ENCODE results near the gene GMPS. TPM values are rescaled to one million over a fixed set of nuclear protein-coding genes. Genes with fewer than 3 reads are reported as not detected.

Gene GMPS
- total RNA-seq, 1 experiment from 2014 or later, result 119 TPM

DNA sequence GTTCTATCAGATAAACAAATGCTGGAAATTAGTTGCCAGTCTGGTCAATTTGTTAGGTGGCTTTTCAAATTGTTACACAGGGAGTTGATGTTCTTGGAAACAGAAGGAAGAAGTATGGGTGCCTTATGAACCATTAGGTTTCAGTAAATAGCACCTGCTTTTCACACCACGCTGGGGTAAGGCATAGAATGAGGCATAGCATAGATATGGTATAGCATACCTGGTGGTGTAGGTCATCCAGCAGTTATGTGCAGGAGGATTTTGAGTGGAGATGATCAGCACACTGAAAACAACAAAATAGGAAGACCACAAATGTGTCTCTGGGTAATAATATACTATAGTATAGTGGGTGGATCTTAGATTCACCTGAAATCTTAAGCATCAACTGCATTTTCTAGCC, 121.4 kb downstream of the GMPS start:
- H3K79me2 ChIP-seq (ENCODE audit: insufficient read depth, low read length), result no peaks in the 10 kb centered on the region
- BruUV-seq (replicated peaks), result no TSS peak
- ChIA-PET CTCF (no interaction called here), POLR2A (no interaction called here), RAD21 (ENCODE audit: low non-redundant PET in 1 of 2, low total read pairs in 2 of 2, uncharacterized antibody in 2 of 2, unreplicated experiment in 2 of 2) (no interaction called here)
- DNase-seq (ENCODE audit: low read depth, low spot score), result no peak
- H3K9me3 ChIP-seq (ENCODE audit: control insufficient read depth in 1 of 2, insufficient read depth in 1 of 2, low read depth in 1 of 2, low read length in 2 of 2), result no peaks in the 10 kb centered on the region
- no peak overlapping the region for H3K9ac ChIP-seq (ENCODE audit: low read length)
- H3K4me1 ChIP-seq (ENCODE audit: control insufficient read depth in 1 of 2, insufficient read depth in 2 of 2, low read length in 2 of 2), result peaks cover 0 to 5% of the 10 kb centered on the region in 2 experiments; a peak in 1 of 4 replicates
- no peak overlapping the region for H2AFZ ChIP-seq (ENCODE audit: low read depth, low read length, poor library complexity, severe bottlenecking)
- no peak for ATAC-seq
- H3K4me2 ChIP-seq (ENCODE audit: low read length), result no peak overlapping the region
- H3K4me3 ChIP-seq (replicated peaks in 1 of 2; ENCODE audit: low read depth in 1 of 2, low read length in 2 of 2), result no peak overlapping the region
- TF ChIP-seq, protein P1, sequence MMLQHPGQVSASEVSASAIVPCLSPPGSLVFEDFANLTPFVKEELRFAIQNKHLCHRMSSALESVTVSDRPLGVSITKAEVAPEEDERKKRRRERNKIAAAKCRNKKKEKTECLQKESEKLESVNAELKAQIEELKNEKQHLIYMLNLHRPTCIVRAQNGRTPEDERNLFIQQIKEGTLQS (IDR thresholded peaks at IDR 0.05), result no peak
- no peak for TF ChIP-seq POLR2A (IDR thresholded peaks at IDR 0.05; ENCODE audit: borderline replicate concordance, extremely low read depth, insufficient read depth, insufficient read length)
- no peaks in the 10 kb centered on the region for H3K36me3 ChIP-seq (ENCODE audit: control insufficient read depth in 1 of 2, insufficient read depth in 2 of 2, low read length in 2 of 2)
- intact Hi-C loops (cut with micrococcal nuclease), result loop anchor here (10.0 kb wide), 1 partner anchor 523 kb away; no protein-coding TSS in a partner anchor
- no peaks in the 10 kb centered on the region for H4K20me1 ChIP-seq (ENCODE audit: insufficient read depth)
- H3K27me3 ChIP-seq (ENCODE audit: insufficient read depth, low read length), result no peaks in the 10 kb centered on the region
- no peak overlapping the region for H3K27ac ChIP-seq (ENCODE audit: low read depth, low read length)
- H3K9me2 ChIP-seq (ENCODE audit: insufficient read depth), result no peaks in the 10 kb centered on the region

Other genes with a start within 250 kb of the GMPS start
- gene PLCH1, start 125.6 kb upstream of the GMPS start, total RNA-seq (2021; ENCODE audit: unreplicated experiment), result 3.8 TPM
- gene C3orf33, start 64.4 kb upstream of the GMPS start, total RNA-seq (2021; ENCODE audit: unreplicated experiment), result 4.7 TPM
- gene SLC33A1, start 16.2 kb upstream of the GMPS start, total RNA-seq (2021; ENCODE audit: unreplicated experiment), result 23.3 TPM
- not detected for gene KCNAB1, start 249.9 kb downstream of the GMPS start, total RNA-seq (2021; ENCODE audit: unreplicated experiment)